ENCODE data around the gene DPP6.

DNA sequence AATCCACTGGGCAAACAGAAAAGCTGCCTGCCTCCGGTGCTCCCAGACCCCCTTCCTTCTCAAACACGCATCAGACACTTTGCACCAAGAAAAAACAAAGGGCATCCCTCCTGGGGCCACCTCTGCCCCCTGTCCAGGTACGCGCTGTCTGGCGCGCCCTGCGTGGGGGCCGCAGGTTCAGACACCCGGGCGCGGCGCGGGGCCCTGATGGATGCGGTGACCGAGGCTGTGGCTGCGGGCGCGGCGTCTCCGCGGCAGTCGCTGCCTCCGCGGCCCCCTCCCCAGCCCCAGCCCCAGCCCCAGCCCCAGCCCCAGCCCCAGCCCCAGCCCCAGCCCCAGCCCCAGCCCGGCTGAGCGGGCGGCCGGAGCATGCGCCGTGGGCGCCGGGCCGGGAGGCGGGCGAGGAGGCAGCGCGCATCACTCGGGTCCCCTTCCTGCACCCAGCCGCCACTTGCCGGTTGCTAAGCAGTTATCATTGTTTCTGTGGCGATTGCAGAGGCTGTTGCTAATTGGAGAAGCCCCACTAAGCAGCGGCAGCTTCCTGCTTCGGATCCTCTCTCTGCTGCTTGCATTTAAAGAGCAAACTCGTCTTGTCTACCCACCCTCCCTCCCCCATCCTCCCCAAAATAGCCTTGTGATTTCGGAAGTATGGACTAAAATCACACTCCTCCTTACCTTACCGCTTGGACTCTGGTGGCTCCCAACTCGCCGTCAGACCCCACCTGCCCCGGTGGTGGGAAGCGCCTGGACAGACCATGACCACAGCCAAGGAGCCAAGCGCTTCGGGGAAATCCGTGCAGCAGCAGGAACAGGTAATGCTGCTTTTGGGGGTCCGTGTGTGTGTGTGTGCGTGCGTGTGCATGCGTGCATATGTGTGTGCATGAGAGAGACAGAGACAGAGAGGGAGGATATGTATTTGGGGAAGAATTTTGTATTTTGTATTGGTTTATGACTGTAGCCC, 252.8 kb downstream of the DPP6 start:
- TF ChIP-seq, protein P1, sequence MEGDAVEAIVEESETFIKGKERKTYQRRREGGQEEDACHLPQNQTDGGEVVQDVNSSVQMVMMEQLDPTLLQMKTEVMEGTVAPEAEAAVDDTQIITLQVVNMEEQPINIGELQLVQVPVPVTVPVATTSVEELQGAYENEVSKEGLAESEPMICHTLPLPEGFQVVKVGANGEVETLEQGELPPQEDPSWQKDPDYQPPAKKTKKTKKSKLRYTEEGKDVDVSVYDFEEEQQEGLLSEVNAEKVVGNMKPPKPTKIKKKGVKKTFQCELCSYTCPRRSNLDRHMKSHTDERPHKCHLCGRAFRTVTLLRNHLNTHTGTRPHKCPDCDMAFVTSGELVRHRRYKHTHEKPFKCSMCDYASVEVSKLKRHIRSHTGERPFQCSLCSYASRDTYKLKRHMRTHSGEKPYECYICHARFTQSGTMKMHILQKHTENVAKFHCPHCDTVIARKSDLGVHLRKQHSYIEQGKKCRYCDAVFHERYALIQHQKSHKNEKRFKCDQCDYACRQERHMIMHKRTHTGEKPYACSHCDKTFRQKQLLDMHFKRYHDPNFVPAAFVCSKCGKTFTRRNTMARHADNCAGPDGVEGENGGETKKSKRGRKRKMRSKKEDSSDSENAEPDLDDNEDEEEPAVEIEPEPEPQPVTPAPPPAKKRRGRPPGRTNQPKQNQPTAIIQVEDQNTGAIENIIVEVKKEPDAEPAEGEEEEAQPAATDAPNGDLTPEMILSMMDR (IDR thresholded peaks at IDR 0.05 in 8 of 11, conservative IDR thresholded peaks at IDR 0.05 in 3 of 11), result no peak
- TF ChIP-seq POLR2A (IDR thresholded peaks at IDR 0.05), result no peak
- no peak for TF ChIP-seq POLR2AphosphoS5 (IDR thresholded peaks at IDR 0.05)
